ENCODE measurements around the gene CUL7. TPM values are rescaled to one million over a fixed set of nuclear protein-coding genes. Genes with fewer than 3 reads are reported as not detected.

The CUL7 gene
- total RNA-seq, 3 donors from 2014 or later = 13.2 to 15.0 (median 13.3) TPM

- Mint-ChIP-seq H3K4me3 (no peak overlapping the region), H3K4me1 (ENCODE audit: low read depth) (peaks cover 32% of the 10 kb centered on the region), H3K27me3 (ENCODE audit: low read depth) (no peaks in the 10 kb centered on the region), H3K36me3 (ENCODE audit: insufficient read depth) (peaks cover 29% of the 10 kb centered on the region), H3K9me3 (no peaks in the 10 kb centered on the region)
- DNase-seq (no peak), ATAC-seq (no peak)
These were observed 8.2 kb upstream of the CUL7 start for GRCh38 chr6:43061861-43062260.

DNA sequence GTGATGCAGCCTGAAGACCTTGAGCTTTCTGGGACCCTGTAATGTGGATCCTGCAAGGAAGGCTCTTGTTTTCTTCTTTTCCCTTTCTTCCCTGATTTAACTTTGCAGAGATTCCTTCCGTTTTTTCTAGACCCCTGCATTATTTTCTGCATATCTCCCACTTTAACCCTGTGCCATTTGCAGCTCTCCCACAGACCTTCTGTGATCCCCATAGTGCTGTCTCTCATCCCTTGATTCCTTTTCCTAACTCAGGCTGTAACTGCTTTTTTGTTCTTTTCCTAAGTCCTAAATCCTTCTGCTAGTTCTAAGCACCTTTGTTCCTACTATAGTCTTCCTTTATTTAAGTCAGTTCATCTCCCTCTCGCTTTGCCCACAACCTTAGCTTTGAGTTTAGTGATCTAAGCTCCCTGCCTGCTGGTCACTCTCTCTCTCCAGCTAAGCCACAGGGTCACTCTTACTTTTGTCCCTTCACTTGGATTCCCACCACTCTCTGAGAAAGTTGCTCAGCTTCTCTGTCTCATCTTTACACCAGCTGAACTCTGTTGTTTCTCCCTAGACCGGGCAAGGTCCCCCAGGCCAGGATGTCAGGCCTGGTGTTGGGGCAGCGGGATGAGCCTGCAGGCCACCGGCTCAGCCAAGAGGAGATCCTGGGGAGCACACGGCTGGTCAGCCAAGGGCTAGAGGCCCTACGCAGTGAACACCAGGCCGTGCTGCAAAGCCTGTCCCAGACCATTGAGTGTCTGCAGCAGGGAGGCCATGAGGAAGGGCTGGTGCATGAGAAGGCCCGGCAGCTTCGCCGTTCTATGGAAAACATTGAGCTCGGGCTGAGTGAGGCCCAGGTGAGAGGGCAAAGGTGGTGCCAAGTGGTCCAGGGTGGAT lies 7.3 kb upstream of the CUL7 start:
- peaks cover 25% of the 10 kb centered on the region for H3K36me3 Mint-ChIP-seq (ENCODE audit: insufficient read depth)
- peak overlapping the region; percentile 87 for H3K4me3 Mint-ChIP-seq
- peaks cover 32% of the 10 kb centered on the region for H3K4me1 Mint-ChIP-seq (ENCODE audit: low read depth)
- DNase-seq (no peak), ATAC-seq (no peak)
- no peaks in the 10 kb centered on the region for H3K9me3 Mint-ChIP-seq
- no peaks in the 10 kb centered on the region for H3K27me3 Mint-ChIP-seq (ENCODE audit: low read depth)

DNA sequence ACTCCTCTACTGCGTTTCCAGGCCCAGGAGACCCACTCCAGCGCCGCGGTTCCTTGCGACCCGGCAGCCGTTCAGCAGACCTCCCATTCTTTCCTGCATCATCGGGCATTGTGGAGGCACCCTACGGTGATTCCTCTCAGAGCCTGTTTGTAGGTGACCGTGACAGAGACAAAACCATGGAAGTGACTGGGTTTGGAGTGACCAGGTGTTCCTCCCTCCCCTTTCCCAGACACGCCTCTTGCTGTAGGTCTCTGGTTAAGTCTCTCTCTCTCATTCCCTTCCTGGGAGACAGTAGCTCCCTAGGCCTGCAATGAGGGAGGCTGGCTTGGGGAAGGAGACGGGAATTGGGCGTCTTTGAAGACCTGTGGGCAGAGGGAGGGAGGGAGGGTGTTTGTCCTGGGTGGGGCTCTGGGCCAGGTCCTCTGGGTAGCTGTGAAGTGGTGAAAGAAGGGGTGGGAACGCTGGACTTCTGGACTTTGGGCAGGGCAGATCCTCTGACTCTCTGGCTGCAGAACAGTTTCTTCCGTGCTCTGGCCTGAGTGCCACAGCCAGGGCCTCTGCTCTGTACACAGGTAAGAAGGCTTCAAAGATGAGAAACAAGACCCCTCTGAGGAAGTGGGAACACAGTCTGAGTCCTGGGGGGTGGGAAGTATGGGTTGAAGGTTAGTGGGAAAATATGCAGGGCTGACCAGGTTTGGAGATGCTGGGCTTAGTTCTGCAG lies 6.5 kb upstream of the CUL7 start:
- H3K27me3 Mint-ChIP-seq (ENCODE audit: low read depth) = no peaks in the 10 kb centered on the region

GRCh38 chr6:43059168-43060033 lies 5.8 kb upstream of the CUL7 start, which contains the start of the genes KLC4 and MRPL2:
KLC4 (plus strand) TSS chr6:43059631; CDS start chr6:43061336, 1,705 bp downstream.
MRPL2 (minus strand) TSS chr6:43059434; CDS start chr6:43059381, 53 bp downstream.
- Mint-ChIP-seq H3K9me3 (no peaks in the 10 kb centered on the region), H3K4me3 (peak within 1 kb of the TSS; percentile 87), H3K36me3 (ENCODE audit: insufficient read depth) (peaks cover 25% of the 10 kb centered on the region), H3K4me1 (ENCODE audit: low read depth) (peaks cover 32% of the 10 kb centered on the region), H3K27me3 (ENCODE audit: low read depth) (no peaks in the 10 kb centered on the region)
- DNase-seq (peak; percentile 96), ATAC-seq (peak; percentile 98)

More for the DNA sequence above, 6.5 kb upstream of the CUL7 start:
- Mint-ChIP-seq H3K4me3 (peak overlapping the region; percentile 87), H3K4me1 (ENCODE audit: low read depth) (peaks cover 32% of the 10 kb centered on the region), H3K36me3 (ENCODE audit: insufficient read depth) (peaks cover 29% of the 10 kb centered on the region), H3K9me3 (no peaks in the 10 kb centered on the region)
- DNase-seq (no peak), ATAC-seq (no peak)

GRCh38 chr6:43058531-43058930 lies 4.9 kb upstream of the CUL7 start:
- ATAC-seq = no peak
- Mint-ChIP-seq H3K4me3 (peak overlapping the region; percentile 87), H3K36me3 (ENCODE audit: insufficient read depth) (peaks cover 23% of the 10 kb centered on the region), H3K4me1 (ENCODE audit: low read depth) (peaks cover 37% of the 10 kb centered on the region), H3K27me3 (ENCODE audit: low read depth) (no peaks in the 10 kb centered on the region), H3K9me3 (no peaks in the 10 kb centered on the region)
- no peak for DNase-seq

DNA sequence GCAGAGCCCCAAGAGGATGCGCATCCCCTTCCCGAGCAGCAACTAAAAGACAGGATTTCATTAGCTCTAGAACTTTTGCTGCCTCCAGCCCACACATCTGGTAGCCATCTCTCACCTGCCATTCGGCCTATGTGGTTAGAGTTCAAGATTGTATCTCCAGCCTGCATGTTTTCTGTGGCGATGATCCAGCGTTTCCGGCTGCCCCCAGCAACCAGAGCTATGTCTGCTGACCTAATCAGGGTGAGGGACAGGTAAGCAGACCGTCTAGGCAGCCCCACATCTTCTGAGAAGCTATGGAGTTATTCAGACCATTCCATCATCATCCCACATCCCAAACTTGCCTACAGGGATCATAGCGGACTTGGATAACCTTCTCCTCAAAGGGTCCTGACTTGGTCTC lies 2.3 kb upstream of the CUL7 start:
- ATAC-seq = no peak
- no peak overlapping the region for H3K4me3 Mint-ChIP-seq
- peaks cover 16% of the 10 kb centered on the region for H3K36me3 Mint-ChIP-seq (ENCODE audit: insufficient read depth)
- H3K9me3 Mint-ChIP-seq = no peaks in the 10 kb centered on the region
- H3K4me1 Mint-ChIP-seq (ENCODE audit: low read depth) = peaks cover 48% of the 10 kb centered on the region
- no peaks in the 10 kb centered on the region for H3K27me3 Mint-ChIP-seq (ENCODE audit: low read depth)
- no peak for DNase-seq

DNA sequence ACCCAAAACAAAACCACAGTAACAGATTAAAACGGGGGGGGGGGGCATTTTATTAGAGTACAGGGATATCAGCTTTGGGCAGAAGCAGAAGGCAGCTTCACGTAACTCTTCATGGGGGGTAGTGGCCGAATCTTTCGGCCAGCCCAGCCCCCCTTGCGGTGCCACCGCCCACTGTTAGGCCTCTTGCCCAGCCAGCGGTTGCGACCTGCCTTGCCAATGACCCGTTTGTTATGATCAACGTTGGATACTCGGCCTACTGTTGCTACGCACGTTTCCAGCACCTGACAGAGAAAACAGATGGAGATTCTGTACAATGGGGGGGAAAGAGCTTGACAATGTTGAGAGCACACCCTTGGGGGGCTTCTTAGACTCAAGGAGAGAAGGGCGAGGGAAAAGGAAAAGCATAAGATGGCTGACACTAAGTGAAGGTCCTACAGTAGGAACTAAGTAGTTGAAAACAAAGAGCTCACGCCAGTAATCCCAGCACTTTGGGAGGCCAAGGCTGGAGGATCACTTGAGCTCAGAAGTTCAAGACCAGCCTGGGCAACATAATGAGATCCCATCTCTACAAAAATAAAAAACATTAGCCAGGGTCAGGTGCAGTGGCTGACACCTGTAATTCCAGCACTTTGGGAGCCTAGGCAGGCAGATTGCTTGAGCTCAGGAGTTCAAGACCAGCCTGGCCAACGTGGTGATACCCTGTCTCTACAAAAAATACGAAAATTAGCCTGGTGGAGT lies 724 bp upstream of the CUL7 start:
- no peaks in the 10 kb centered on the region for H3K27me3 Mint-ChIP-seq (ENCODE audit: low read depth)
- H3K4me3 Mint-ChIP-seq = peak overlapping the region; percentile 96
- H3K36me3 Mint-ChIP-seq (ENCODE audit: insufficient read depth) = peaks cover 22% of the 10 kb centered on the region
- DNase-seq (no peak), ATAC-seq (no peak)
- no peaks in the 10 kb centered on the region for H3K9me3 Mint-ChIP-seq
- H3K4me1 Mint-ChIP-seq (ENCODE audit: low read depth) = peaks cover 40% of the 10 kb centered on the region

DNA sequence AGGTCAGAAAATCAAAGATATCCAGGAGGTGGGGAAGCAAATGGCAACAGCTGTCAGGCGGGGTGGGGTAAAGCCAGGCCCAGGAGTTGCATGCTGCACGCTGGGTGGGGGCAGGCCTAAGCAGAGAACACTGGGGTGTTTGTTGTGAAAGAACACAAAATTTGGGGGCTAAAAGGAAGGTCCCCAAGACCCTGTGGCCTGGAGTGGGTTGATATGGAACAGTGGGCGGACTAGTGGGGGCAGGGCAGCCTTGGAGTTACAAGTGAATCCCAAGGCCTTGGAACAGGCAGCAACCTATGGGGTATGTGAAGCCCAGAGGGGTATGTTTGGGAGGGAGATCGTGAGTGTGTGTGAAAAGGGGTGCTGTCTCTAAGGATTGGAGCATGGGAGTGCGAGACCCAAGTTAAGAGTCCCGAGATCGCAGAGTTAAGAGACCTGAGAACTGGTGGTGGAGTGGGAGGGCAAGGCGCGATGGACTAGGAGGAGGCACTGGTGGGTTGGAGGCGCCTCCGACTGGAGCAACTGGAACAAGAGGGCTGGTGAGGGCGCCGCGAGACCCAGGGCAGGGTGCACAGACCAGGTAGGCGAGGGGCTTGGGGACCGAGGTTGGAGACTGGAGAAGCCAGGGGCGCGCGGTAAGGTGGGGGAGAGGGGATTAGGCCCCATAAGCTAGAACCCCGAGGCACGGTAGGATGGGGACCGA lies 658 bp downstream of the CUL7 start:
- Mint-ChIP-seq H3K9me3 (no peaks in the 10 kb centered on the region), H3K4me1 (ENCODE audit: low read depth) (peaks cover 29% of the 10 kb centered on the region), H3K36me3 (ENCODE audit: insufficient read depth) (peaks cover 25% of the 10 kb centered on the region), H3K4me3 (peak overlapping the region; percentile 96), H3K27me3 (ENCODE audit: low read depth) (no peaks in the 10 kb centered on the region)
- DNase-seq (no peak), ATAC-seq (peak; percentile 15 to 27)

DNA sequence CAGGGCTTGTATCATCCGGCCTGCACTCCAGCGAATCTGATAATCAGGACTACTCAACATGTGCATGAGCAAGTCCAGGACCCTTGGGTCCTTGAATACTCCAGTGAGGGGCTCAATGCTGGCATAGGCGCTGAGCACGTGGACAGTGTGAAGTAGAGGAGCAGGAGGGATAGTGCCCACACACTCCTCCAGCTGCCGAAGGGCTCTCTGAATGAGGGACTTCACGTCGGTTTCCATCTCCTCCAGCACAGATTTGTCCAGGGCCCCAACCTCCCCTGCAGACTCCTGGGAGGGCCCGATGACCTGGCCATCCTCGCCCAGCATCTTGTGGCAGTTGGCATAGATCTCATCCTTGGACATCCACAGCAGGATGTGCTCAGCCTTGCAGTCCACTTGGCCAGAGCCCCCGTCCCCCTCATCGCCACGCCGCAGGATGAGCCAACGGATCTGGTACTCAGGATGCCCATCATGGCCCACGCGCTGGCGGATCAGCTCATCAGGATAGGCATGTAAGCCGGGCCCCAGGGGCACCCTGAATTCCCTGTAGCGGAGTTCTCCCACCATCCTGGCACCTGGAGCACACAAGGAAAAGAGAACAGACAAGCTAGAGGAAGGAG lies 1.3 kb downstream of the CUL7 start:
- Mint-ChIP-seq H3K4me3 (peak overlapping the region; percentile 96), H3K27me3 (ENCODE audit: low read depth) (no peaks in the 10 kb centered on the region), H3K9me3 (no peaks in the 10 kb centered on the region), H3K4me1 (ENCODE audit: low read depth) (peaks cover 27% of the 10 kb centered on the region), H3K36me3 (ENCODE audit: insufficient read depth) (peaks cover 28% of the 10 kb centered on the region)
- ATAC-seq = no peak
- no peak for DNase-seq

DNA sequence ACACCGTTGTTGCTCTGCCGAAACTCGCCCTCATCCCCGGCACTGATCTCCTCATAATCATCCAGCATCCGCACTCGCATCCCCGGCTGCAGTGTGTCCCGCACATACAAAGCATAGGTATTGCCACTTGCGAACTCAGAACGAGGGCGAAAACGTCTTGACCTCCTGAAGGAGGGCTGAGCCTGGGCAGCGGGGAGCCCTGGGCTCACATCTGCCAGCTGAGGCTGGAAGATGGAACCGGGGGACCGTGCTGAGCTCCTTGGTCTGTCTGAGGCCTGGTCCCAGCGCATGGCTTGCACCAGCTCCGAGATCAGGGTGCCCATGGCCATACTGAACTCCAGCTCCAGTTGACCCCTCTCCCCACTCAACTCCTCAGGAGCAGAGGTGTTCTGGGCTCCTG lies 2.7 kb downstream of the CUL7 start:
- Mint-ChIP-seq H3K4me1 (ENCODE audit: low read depth) (peaks cover 27% of the 10 kb centered on the region), H3K4me3 (no peak overlapping the region), H3K27me3 (ENCODE audit: low read depth) (no peaks in the 10 kb centered on the region), H3K9me3 (no peaks in the 10 kb centered on the region), H3K36me3 (ENCODE audit: insufficient read depth) (peaks cover 29% of the 10 kb centered on the region)
- ATAC-seq (no peak), DNase-seq (no peak)

GRCh38 chr6:43047998-43048397 lies 5.7 kb downstream of the CUL7 start:
- Mint-ChIP-seq H3K9me3 (no peaks in the 10 kb centered on the region), H3K4me1 (ENCODE audit: low read depth) (peaks cover 19% of the 10 kb centered on the region), H3K36me3 (ENCODE audit: insufficient read depth) (peaks cover 24% of the 10 kb centered on the region), H3K27me3 (ENCODE audit: low read depth) (no peaks in the 10 kb centered on the region), H3K4me3 (no peak overlapping the region)
- DNase-seq (no peak), ATAC-seq (no peak)

GRCh38 chr6:43045371-43045930 lies 8.2 kb downstream of the CUL7 start:
- no peaks in the 10 kb centered on the region for H3K9me3 Mint-ChIP-seq
- H3K36me3 Mint-ChIP-seq (ENCODE audit: insufficient read depth) = peaks cover 28% of the 10 kb centered on the region
- H3K4me3 Mint-ChIP-seq = no peak overlapping the region
- no peak for DNase-seq
- ATAC-seq = no peak
- no peaks in the 10 kb centered on the region for H3K27me3 Mint-ChIP-seq (ENCODE audit: low read depth)
- H3K4me1 Mint-ChIP-seq (ENCODE audit: low read depth) = peaks cover under 1% of the 10 kb centered on the region

Measured in activated T-cell treated with anti-CD3 and anti-CD28 coated beads, Interleukin-2, amount 50 U/mL, for 4 hours (primary cell).